IPS-15b (cell line): ENCODE measurements around the gene SRGAP2.
"Not testable (repeated sequence)": the region's sequence is repeated elsewhere in the genome, so short reads cannot be mapped to it uniquely, and the experiment has no call there.

Experiments
- H3K27me3 ChIP-seq: one replicate; pipeline ENCODE4 v1.6.1; 2013; ENCODE audit warnings: low read length; ENCODE audit not compliant: control insufficient read depth, insufficient read depth
- H3K36me3 ChIP-seq: one replicate; pipeline ENCODE4 v1.6.1; 2013; ENCODE audit warnings: low read length; ENCODE audit not compliant: control insufficient read depth, insufficient read depth
- H3K4me1 ChIP-seq: one replicate; pipeline ENCODE4 v1.6.1; 2013; ENCODE audit warnings: mild to moderate bottlenecking, low read length; ENCODE audit not compliant: control insufficient read depth, insufficient read depth
- H3K4me3 ChIP-seq: one replicate; pipeline ENCODE4 v1.5.1; 2013; ENCODE audit warnings: low read depth, low read length
- H3K9ac ChIP-seq: one replicate; pipeline ENCODE4 v1.6.1; 2013; ENCODE audit warnings: low read depth, mild to moderate bottlenecking, low read length
- H3K9me3 ChIP-seq: one replicate; pipeline ENCODE4 v1.6.1; 2013; ENCODE audit warnings: mild to moderate bottlenecking, low read length; ENCODE audit not compliant: control insufficient read depth, insufficient read depth

The SRGAP2 gene

GRCh38 chr1:206218765-206219164 lies 15.4 kb downstream of the SRGAP2 start:
- not testable (repeated sequence) for H3K9me3 ChIP-seq, H3K27me3 ChIP-seq, H3K4me1 ChIP-seq, H3K4me3 ChIP-seq, H3K9ac ChIP-seq, H3K36me3 ChIP-seq

- not testable (repeated sequence) for H3K27me3 ChIP-seq, H3K4me1 ChIP-seq, H3K9me3 ChIP-seq, H3K36me3 ChIP-seq, H3K9ac ChIP-seq, H3K4me3 ChIP-seq
Measured at GRCh38 chr1:206219514-206220331, 16.4 kb downstream of the SRGAP2 start.

DNA sequence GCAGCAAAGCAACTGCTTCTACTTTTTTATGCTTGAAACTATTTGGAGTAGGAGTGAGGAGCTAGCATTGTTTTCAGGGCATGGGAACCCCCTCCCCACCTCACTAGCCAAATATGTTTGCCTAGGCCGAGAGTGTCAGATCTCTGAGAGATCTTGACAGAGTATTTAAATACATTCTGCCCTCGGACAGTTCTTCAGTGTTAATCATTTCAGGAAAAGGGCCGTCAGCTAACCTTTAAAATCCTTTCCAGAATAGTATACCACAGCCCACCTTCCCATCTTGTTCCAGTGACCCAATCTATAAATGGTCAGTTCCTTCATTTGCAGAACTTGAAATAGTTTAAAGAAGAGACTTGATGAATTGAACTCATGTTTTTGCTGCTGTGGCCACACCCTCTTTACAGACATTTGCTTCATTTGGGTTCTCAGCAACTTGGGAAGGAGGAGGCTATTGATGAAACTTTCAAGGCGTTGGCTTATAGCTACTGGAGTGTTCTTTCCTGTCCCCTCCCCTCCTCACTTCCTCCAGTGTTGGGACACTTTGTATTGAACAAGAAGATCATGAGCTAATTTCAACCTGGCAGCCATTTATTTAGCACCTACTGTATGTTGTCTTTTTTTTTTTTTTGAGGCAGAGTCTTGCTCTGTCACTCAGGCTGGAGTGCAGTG lies 17.1 kb downstream of the SRGAP2 start:
- not testable (repeated sequence) for H3K9me3 ChIP-seq, H3K4me1 ChIP-seq, H3K36me3 ChIP-seq, H3K4me3 ChIP-seq, H3K9ac ChIP-seq, H3K27me3 ChIP-seq

DNA sequence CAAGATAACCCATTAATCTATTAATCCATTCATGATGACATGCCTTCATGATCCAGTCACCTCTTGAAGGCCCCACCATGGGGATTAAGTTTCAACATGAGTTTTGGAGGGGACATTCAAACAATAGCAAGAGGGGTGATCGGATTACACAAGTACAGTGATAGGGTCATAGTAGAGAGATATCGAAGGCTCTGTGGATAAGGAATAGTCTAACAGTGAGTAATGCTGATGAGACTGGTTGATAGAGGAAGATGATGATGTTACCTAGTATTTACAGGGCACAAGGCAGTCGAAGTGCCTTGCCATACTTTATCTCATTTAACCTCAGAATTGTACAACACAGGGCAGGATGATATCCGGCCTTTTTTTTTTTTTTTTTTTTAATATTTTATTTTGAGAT lies 18.2 kb downstream of the SRGAP2 start:
- not testable (repeated sequence) for H3K9me3 ChIP-seq, H3K27me3 ChIP-seq, H3K4me1 ChIP-seq, H3K36me3 ChIP-seq, H3K9ac ChIP-seq, H3K4me3 ChIP-seq

DNA sequence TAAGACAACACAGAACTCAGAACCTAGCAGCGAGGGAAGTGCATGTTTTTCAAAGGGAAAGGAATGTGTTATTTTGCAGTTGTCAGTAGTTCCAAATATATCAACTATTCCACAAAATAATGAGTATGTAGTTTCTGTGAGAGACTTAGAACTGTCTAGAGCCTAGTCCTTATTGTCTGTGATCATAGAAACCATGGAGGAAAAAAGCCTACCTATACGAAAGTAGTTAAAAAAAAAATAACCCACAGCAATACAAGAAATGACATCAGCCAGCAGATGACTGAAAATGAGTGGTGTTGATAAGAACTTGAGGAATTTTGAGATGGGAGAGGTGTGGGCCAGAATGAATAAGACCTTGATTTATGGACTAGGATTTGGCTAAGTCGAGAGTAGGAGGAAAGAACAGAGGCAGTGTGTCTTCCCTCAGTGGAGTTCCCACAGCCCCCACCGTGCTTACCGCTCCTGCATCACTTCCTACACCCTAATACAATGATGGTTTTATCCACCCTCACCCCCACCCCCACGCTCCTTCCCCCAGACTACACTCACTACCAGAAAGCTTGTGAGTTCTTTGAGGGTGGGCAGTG lies 20.9 kb downstream of the SRGAP2 start:
- H3K9ac ChIP-seq, H3K4me3 ChIP-seq, H3K27me3 ChIP-seq, H3K4me1 ChIP-seq, H3K36me3 ChIP-seq, H3K9me3 ChIP-seq: not testable (repeated sequence)

- not testable (repeated sequence) for H3K9ac ChIP-seq, H3K4me1 ChIP-seq, H3K27me3 ChIP-seq, H3K4me3 ChIP-seq, H3K9me3 ChIP-seq, H3K36me3 ChIP-seq
Measured at GRCh38 chr1:206225386-206225785, 22.0 kb downstream of the SRGAP2 start.

GRCh38 chr1:206226886-206227285 lies 23.5 kb downstream of the SRGAP2 start:
- H3K27me3 ChIP-seq, H3K4me1 ChIP-seq, H3K9me3 ChIP-seq, H3K9ac ChIP-seq, H3K36me3 ChIP-seq, H3K4me3 ChIP-seq: not testable (repeated sequence)

DNA sequence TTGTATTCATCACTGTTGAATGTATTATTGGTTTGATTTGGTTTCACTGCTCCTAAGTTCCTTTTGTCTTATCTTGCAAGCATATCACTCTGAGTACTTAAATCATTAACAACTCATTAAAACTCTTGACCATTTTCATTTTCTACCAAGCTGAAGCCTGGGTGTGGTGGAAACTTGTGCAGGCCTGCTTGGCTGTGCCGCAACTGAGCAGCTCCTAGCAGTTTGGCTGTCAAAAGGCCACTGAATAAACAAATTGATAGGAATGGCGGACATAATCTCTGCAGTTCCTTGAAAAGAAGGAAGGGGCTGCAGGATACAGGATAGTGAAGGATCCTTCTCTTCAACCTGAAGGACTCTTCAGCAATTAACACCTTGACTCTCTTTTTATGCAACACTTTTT lies 25.9 kb downstream of the SRGAP2 start:
- not testable (repeated sequence) for H3K36me3 ChIP-seq, H3K4me1 ChIP-seq, H3K27me3 ChIP-seq, H3K9ac ChIP-seq, H3K4me3 ChIP-seq, H3K9me3 ChIP-seq

DNA sequence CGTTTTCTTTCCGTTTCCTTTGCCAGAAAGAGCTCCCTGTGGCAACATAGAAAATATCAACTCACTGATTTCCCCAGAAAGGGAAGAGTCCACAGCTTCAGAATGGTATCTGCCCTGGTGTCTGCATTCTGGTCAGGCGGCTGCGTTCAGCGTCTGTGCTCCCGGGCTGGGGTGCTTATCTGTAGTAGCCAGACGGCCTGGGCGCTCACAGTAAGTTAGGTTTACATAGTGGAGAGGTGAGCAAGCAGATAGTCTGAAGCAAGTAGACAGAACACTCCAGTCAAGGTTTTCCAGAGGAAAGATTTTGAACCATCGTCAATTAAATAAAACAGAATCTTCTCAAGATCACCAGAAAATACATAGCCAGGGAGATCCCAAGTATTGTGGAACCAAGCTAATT lies 28.6 kb downstream of the SRGAP2 start:
- H3K9ac ChIP-seq, H3K9me3 ChIP-seq, H3K36me3 ChIP-seq, H3K4me1 ChIP-seq, H3K4me3 ChIP-seq, H3K27me3 ChIP-seq: not testable (repeated sequence)

GRCh38 chr1:206232970-206233645 lies 29.8 kb downstream of the SRGAP2 start:
- not testable (repeated sequence) for H3K4me1 ChIP-seq, H3K9me3 ChIP-seq, H3K9ac ChIP-seq, H3K36me3 ChIP-seq, H3K27me3 ChIP-seq, H3K4me3 ChIP-seq

- not testable (repeated sequence) for H3K4me3 ChIP-seq, H3K36me3 ChIP-seq, H3K9ac ChIP-seq
Measured at GRCh38 chr1:206234189-206234916, 31.0 kb downstream of the SRGAP2 start.

More at GRCh38 chr1:206234189-206234916, 31.0 kb downstream of the SRGAP2 start:
- H3K9me3 ChIP-seq, H3K4me1 ChIP-seq, H3K27me3 ChIP-seq: not testable (repeated sequence)
